ENCODE results near the gene CASK. TPM values are rescaled to one million over a fixed set of nuclear protein-coding genes. Genes with fewer than 3 reads are reported as not detected.

The CASK gene
- total and polyA plus RNA-seq, 9 of the 15 experiments (the other 6 are each of a cell fraction or from before 2014, with no cell fraction given) = 1.3 to 7.4 (median 5.2) TPM

DNA sequence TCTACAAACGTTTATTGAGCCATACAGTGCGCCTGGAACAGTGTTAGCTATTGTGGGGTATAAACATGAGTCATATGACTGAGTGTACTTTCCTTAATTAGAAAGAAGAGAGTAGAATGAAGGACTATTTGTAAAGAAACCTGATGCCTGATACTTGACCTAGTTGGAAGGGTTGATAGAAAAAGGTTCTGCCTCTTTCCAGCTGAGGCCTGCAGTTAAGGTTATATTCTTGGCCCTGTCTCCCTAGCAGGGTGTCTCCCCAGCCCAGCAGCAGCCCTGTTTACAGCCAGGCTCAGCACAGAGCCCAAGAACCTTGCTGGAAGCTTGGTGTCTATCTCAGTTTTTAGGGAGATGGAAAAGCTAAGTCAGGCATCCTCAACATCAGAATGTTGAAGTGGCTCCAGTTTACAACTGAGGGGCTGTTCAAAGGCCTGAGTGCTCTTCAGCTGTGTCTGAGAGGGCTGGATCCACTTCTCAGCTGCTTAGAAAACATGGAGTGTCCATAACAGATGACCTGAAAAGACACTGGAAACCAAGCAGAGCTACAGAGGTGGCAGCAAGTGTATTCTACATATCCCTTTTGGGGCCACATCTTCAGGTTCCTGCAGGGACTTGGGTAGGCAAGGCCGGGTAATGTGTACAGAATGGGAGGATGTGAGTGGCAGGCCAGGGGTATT is 454.6 kb downstream of the CASK start:
- TF ChIP-seq E2F1 (CRISPR knock-in tag; IDR thresholded peaks at IDR 0.05) (no peak), ILK (tag; IDR thresholded peaks at IDR 0.05; ENCODE audit: borderline replicate concordance, low read depth) (no peak), ZBTB2 (IDR thresholded peaks at IDR 0.05) (no peak), MXI1 (IDR thresholded peaks at IDR 0.05; ENCODE audit: low read depth, low read length) (no peak), ARID1B (IDR thresholded peaks at IDR 0.05) (no peak), GABPA (tag; conservative IDR thresholded peaks at IDR 0.05; ENCODE audit: low read depth) (no peak), ZNF41 (CRISPR knock-in tag; conservative IDR thresholded peaks at IDR 0.05) (no peak)
- TF ChIP-seq, protein P1, sequence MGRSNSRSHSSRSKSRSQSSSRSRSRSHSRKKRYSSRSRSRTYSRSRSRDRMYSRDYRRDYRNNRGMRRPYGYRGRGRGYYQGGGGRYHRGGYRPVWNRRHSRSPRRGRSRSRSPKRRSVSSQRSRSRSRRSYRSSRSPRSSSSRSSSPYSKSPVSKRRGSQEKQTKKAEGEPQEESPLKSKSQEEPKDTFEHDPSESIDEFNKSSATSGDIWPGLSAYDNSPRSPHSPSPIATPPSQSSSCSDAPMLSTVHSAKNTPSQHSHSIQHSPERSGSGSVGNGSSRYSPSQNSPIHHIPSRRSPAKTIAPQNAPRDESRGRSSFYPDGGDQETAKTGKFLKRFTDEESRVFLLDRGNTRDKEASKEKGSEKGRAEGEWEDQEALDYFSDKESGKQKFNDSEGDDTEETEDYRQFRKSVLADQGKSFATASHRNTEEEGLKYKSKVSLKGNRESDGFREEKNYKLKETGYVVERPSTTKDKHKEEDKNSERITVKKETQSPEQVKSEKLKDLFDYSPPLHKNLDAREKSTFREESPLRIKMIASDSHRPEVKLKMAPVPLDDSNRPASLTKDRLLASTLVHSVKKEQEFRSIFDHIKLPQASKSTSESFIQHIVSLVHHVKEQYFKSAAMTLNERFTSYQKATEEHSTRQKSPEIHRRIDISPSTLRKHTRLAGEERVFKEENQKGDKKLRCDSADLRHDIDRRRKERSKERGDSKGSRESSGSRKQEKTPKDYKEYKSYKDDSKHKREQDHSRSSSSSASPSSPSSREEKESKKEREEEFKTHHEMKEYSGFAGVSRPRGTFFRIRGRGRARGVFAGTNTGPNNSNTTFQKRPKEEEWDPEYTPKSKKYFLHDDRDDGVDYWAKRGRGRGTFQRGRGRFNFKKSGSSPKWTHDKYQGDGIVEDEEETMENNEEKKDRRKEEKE (IDR thresholded peaks at IDR 0.05; ENCODE audit: borderline replicate concordance in 1 of 2, control insufficient read depth in 1 of 2, low read depth in 2 of 2, low read length in 1 of 2) = no peak
- TF ChIP-seq, protein P2, sequence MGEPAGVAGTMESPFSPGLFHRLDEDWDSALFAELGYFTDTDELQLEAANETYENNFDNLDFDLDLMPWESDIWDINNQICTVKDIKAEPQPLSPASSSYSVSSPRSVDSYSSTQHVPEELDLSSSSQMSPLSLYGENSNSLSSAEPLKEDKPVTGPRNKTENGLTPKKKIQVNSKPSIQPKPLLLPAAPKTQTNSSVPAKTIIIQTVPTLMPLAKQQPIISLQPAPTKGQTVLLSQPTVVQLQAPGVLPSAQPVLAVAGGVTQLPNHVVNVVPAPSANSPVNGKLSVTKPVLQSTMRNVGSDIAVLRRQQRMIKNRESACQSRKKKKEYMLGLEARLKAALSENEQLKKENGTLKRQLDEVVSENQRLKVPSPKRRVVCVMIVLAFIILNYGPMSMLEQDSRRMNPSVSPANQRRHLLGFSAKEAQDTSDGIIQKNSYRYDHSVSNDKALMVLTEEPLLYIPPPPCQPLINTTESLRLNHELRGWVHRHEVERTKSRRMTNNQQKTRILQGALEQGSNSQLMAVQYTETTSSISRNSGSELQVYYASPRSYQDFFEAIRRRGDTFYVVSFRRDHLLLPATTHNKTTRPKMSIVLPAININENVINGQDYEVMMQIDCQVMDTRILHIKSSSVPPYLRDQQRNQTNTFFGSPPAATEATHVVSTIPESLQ (CRISPR knock-in tag; IDR thresholded peaks at IDR 0.05) = no peak
- H3K27me3 ChIP-seq (ENCODE audit: control insufficient read depth in 2 of 2, insufficient read depth in 2 of 2, low read length in 2 of 2) = no peaks in the 10 kb centered on the region; a peak in 1 of 5 replicates
- ATAC-seq = no peak
- WGBS (ENCODE audit: insufficient coverage, low coverage, missing lambda C conversion rate) = 15% methylated on average over 3 of the region's 3 CpGs
- ChIA-PET POLR2A (no interaction called here), CTCF (ENCODE audit: low intra/inter-chr PET ratio) (no interaction called here)
- no peak overlapping the region for H3K27ac ChIP-seq (ENCODE audit: extremely low read depth, low read depth, low read length)
- intact Hi-C loops (cut with micrococcal nuclease) (no loop called here), in situ Hi-C loops (cut with MboI) (no loop called here)
- no peak overlapping the region for H3K4me3 ChIP-seq
- no peak overlapping the region for H3K9ac ChIP-seq (ENCODE audit: insufficient read depth in 1 of 2, low read depth in 2 of 2, low read length in 2 of 2)
- no peak overlapping the region for H2AFZ ChIP-seq (ENCODE audit: low read depth, low read length)
- no peaks in the 10 kb centered on the region for H3K79me2 ChIP-seq (ENCODE audit: control insufficient read depth, insufficient read depth, low read length)
- DNase-seq (ENCODE audit: extremely low read depth in 1 of 4, low spot score in 3 of 4) = no peak
- BruUV-seq (replicated peaks) = no TSS peak
- H3K4me2 ChIP-seq (ENCODE audit: insufficient read depth, low read length) = no peak overlapping the region
- no peaks in the 10 kb centered on the region for H3K36me3 ChIP-seq (ENCODE audit: control insufficient read depth, insufficient read depth, low read length)
- FAIRE-seq = no peak
- no peaks in the 10 kb centered on the region for H3K9me3 ChIP-seq (replicated peaks; ENCODE audit: control insufficient read depth, insufficient read depth, low read depth, low read length)
- no peaks in the 10 kb centered on the region for H3K4me1 ChIP-seq (replicated peaks in 1 of 2; ENCODE audit: control insufficient read depth in 2 of 2, insufficient read depth in 2 of 2, low read length in 2 of 2)
- H3K9me1 ChIP-seq (ENCODE audit: control insufficient read depth, insufficient read depth, low read length) = no peaks in the 10 kb centered on the region
- H4K20me1 ChIP-seq (replicated peaks; ENCODE audit: control insufficient read depth, insufficient read depth, low read length) = no peaks in the 10 kb centered on the region
